ENCODE data around the gene TUBGCP3.

The TUBGCP3 gene

DNA sequence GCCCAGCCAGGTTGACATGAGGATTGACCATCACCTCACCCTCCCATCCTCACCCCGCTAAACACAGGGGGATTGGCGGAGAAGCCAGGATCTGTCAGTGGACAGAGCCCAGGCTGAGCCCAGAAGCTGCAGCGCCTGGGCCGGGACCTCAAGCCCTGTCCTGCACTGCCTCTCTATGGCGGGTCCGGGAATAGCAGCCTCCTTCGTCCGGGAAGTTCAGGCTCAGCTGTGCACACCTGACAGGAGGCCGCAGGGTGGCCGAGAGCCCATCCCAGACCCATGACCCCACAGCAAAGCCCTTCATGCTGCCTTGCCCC is 144.0 kb downstream of the TUBGCP3 start:
- peak; percentile 69 for TF ChIP-seq CTCF (conservative IDR thresholded peaks at IDR 0.05; ENCODE audit: low read length)
- peak; percentile 26 for DNase-seq (ENCODE audit: low read depth)
- H3K4me3 ChIP-seq (ENCODE audit: low read length): no peak overlapping the region

- TF ChIP-seq CTCF (conservative IDR thresholded peaks at IDR 0.05; ENCODE audit: low read length): peak; percentile 29
- no peak overlapping the region for H3K4me3 ChIP-seq (ENCODE audit: low read length)
- no peak for DNase-seq (ENCODE audit: low read depth)
Measured at GRCh38 chr13:112443191-112443994, 144.6 kb downstream of the TUBGCP3 start.

DNA sequence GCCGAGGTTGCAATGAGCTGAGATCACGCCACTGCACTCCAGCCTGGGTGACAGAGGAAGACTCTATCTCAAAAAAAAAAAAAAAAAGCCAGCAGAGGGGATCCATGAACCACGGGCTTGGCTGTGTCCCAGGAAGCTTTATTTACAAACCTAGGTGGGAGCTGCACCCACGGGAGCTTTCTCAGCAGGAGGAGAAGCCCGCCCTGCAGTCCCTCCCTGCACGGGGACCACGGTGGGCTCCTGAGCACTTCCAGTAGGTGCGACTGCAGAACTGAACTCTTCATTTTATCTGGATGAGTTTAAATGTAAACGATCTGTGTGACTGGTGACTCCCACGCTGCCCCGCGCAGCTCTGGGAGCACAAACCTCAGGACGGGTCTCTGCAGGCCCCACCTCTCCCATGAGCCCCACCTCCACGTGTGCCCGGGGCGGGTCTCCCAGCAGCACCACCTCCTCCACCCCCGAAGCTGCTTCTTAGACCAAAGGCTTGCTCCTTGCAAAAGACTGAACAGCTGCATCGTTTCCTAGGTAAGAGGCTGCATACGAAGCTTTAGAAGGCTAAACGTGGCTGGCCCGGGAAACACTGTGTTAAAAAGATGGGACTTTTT is 145.4 kb downstream of the TUBGCP3 start:
- no peak overlapping the region for H3K4me3 ChIP-seq (ENCODE audit: low read length)
- TF ChIP-seq CTCF (conservative IDR thresholded peaks at IDR 0.05; ENCODE audit: low read length): no peak
- no peak for DNase-seq (ENCODE audit: low read depth)

DNA sequence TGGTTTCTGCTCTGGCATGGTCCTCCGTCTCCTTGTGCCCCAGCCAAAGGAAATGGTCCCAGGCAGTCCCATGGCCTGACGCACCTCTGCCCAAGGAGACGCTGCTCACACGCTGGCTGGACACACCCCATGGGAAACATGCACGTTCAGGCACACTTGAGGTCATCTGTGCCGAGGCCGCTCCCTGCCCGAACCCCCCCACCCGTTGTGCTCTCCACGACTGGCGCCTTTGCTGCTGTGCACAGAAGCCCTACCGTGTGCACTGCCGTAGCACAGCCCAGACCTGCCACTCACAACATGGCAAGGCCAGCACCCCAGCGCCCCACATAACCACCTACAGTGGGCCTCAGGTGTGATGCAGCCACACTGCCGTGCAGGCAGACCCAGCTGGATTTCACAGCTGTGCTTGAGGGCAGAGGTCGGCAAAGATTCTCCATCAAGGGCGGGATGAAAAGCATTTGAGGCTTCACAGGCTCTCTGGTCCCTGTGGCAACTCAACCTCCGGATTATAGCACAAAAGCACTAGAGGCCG is 146.1 kb downstream of the TUBGCP3 start:
- no peak overlapping the region for H3K4me3 ChIP-seq (ENCODE audit: low read length)
- no peak for TF ChIP-seq CTCF (conservative IDR thresholded peaks at IDR 0.05; ENCODE audit: low read length)
- no peak for DNase-seq (ENCODE audit: low read depth)

DNA sequence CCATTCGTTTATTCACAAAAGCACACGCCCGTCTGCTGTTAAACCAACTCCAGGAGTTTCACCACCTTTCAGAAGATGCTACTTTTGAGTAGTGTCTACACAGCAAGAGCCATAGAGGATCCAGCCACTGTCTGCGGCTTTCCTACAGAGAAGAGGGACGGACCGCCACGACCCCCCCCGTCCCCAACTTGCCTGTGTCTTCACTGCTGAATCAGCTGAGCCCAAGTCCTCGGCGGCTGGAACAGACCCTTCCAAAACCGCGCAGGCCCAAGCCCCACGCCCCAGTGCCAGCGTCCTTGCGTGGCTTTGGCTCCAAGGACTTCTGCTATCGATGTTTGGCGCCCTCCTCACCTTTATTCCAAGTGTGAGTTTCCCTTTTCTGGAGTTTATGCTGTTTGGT is 146.7 kb downstream of the TUBGCP3 start:
- DNase-seq (ENCODE audit: low read depth): no peak
- no peak for TF ChIP-seq CTCF (conservative IDR thresholded peaks at IDR 0.05; ENCODE audit: low read length)
- H3K4me3 ChIP-seq (ENCODE audit: low read length): no peak overlapping the region

GRCh38 chr13:112438515-112438914 is 149.4 kb downstream of the TUBGCP3 start:
- TF ChIP-seq CTCF (conservative IDR thresholded peaks at IDR 0.05; ENCODE audit: low read length): no peak

GRCh38 chr13:112438094-112438493 is 149.9 kb downstream of the TUBGCP3 start:
- no peak overlapping the region for H3K4me3 ChIP-seq (ENCODE audit: low read length)
- TF ChIP-seq CTCF (conservative IDR thresholded peaks at IDR 0.05; ENCODE audit: low read length): no peak
- DNase-seq (ENCODE audit: low read depth): no peak

More at GRCh38 chr13:112438515-112438914, 149.4 kb downstream of the TUBGCP3 start:
- no peak overlapping the region for H3K4me3 ChIP-seq (ENCODE audit: low read length)
- DNase-seq (ENCODE audit: low read depth): no peak
